ENCODE results near the gene PAXX.

The PAXX gene

GRCh38 chr9:137034709-137035506, 42.7 kb downstream of the PAXX start:
- DNase-seq: peak; percentile 77
- in situ Hi-C loops (cut with HindIII; ENCODE audit: low pct_ligation_motif_present, low pct_unique_long_range_greater_than_20kb, low sequenced_read_pairs): no loop called here

- in situ Hi-C loops (cut with HindIII; ENCODE audit: low pct_ligation_motif_present, low pct_unique_long_range_greater_than_20kb, low sequenced_read_pairs): no loop called here
- DNase-seq: no peak
Measured at GRCh38 chr9:137035507-137035834, 43.2 kb downstream of the PAXX start.

- in situ Hi-C loops (cut with HindIII; ENCODE audit: low pct_ligation_motif_present, low pct_unique_long_range_greater_than_20kb, low sequenced_read_pairs): no loop called here
- DNase-seq: no peak
Measured at GRCh38 chr9:137035937-137036336, 43.7 kb downstream of the PAXX start.

GRCh38 chr9:137037035-137037434, 44.8 kb downstream of the PAXX start:
- DNase-seq: no peak
- in situ Hi-C loops (cut with HindIII; ENCODE audit: low pct_ligation_motif_present, low pct_unique_long_range_greater_than_20kb, low sequenced_read_pairs): no loop called here

- no peak for DNase-seq
- in situ Hi-C loops (cut with HindIII; ENCODE audit: low pct_ligation_motif_present, low pct_unique_long_range_greater_than_20kb, low sequenced_read_pairs): no loop called here
Measured at GRCh38 chr9:137037483-137037882, 45.3 kb downstream of the PAXX start.

- in situ Hi-C loops (cut with HindIII; ENCODE audit: low pct_ligation_motif_present, low pct_unique_long_range_greater_than_20kb, low sequenced_read_pairs): no loop called here
- DNase-seq: no peak
Measured at GRCh38 chr9:137038916-137039315, 46.7 kb downstream of the PAXX start.

- in situ Hi-C loops (cut with HindIII; ENCODE audit: low pct_ligation_motif_present, low pct_unique_long_range_greater_than_20kb, low sequenced_read_pairs): no loop called here
- no peak for DNase-seq
Measured at GRCh38 chr9:137039611-137040366, 47.6 kb downstream of the PAXX start.

GRCh38 chr9:137040568-137040967, 48.3 kb downstream of the PAXX start:
- no peak for DNase-seq
- in situ Hi-C loops (cut with HindIII; ENCODE audit: low pct_ligation_motif_present, low pct_unique_long_range_greater_than_20kb, low sequenced_read_pairs): no loop called here

- in situ Hi-C loops (cut with HindIII; ENCODE audit: low pct_ligation_motif_present, low pct_unique_long_range_greater_than_20kb, low sequenced_read_pairs): no loop called here
- DNase-seq: no peak
Measured at GRCh38 chr9:137041124-137041523, 48.9 kb downstream of the PAXX start.

- in situ Hi-C loops (cut with HindIII; ENCODE audit: low pct_ligation_motif_present, low pct_unique_long_range_greater_than_20kb, low sequenced_read_pairs): no loop called here
- DNase-seq: no peak
Measured at GRCh38 chr9:137042751-137043727, 50.8 kb downstream of the PAXX start.
